ENCODE results near the gene FLNC. TPM values are rescaled to one million over a fixed set of nuclear protein-coding genes. Genes with fewer than 3 reads are reported as not detected.

The FLNC gene
- total and polyA plus RNA-seq, 9 of the 15 experiments (the other 6 are each of a cell fraction or from before 2014, with no cell fraction given): 0.90 to 155 (median 28.8) TPM

DNA sequence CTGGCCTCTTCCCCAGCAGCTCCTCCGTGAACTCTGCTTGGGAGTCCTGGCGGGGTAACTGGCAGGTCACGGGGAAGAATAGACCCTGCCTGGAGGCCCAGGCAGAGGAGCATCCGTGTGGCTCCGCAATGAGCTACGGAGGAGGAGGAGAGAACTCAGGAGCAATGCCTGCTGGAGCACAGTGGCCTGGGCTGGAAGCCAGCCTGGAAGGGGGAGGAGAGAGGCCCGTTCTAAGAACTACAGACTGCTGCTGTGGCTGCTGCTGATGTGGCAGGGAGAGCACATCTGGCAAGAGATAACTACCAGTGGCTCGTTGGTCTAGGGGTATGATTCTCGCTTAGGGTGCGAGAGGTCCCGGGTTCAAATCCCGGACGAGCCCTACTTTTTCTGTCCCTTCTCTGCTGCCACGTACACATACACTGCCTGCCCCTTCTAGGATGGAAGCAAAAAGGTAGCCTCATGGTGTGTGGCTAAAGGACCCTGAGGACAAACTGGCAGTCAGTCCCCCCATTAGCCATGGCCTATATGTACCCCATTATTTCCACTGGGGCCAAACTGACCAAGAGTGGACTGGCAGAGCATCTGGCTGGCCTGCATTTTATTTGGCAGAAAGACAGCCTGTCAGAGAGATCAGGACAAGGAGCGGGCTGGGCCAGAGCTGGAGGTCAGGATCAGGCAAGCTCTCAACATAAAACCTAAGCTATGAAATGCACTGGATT lies 46.9 kb upstream of the FLNC start (continued):
- TF ChIP-seq NFXL1 (CRISPR knock-in tag; IDR thresholded peaks at IDR 0.05) (no peak), SREBF2 (CRISPR knock-in tag; IDR thresholded peaks at IDR 0.05) (0 out of 2 replicates have a peak, but pooled peaks have one; percentile 40), PHB2 (IDR thresholded peaks at IDR 0.05; ENCODE audit: low read depth) (peak; percentile 13; the same call in 1 of the 2 replicates), NEUROD1 (IDR thresholded peaks at IDR 0.05; ENCODE audit: borderline replicate concordance, low read depth, low read length, partially characterized antibody) (peak; percentile 69), PHF8 (IDR thresholded peaks at IDR 0.05; ENCODE audit: borderline replicate concordance, low read length) (peak; percentile 43; the same call in 1 of the 2 replicates), ZNF121 (CRISPR knock-in tag; conservative IDR thresholded peaks at IDR 0.05) (peak; percentile 92), CBFA2T2 (conservative IDR thresholded peaks at IDR 0.05) (peak; percentile 38), SNRNP70 (optimal IDR thresholded peaks at IDR 0.05; ENCODE audit: low read depth, low read length) (peak; percentile 34), FOXK1 (CRISPR knock-in tag; IDR thresholded peaks at IDR 0.05; ENCODE audit: borderline replicate concordance) (0 out of 2 replicates have a peak, but pooled peaks have one; percentile 31), ZBTB7A (IDR thresholded peaks at IDR 0.05; ENCODE audit: borderline replicate concordance, control insufficient read depth, low read depth, low read length) (peak; percentile 40; the same call in 1 of the 2 replicates), CREB1 (IDR thresholded peaks at IDR 0.05) (peak; percentile 69), CREB1 (CRISPR knock-in tag; IDR thresholded peaks at IDR 0.05) (peak; percentile 79), ATF3 (IDR thresholded peaks at IDR 0.05) (no peak), ATF3 (CRISPR knock-in tag; conservative IDR thresholded peaks at IDR 0.05) (peak; percentile 95), ETS1 (conservative IDR thresholded peaks at IDR 0.05; ENCODE audit: control insufficient read depth, low read depth, low read length) (peak; percentile 99), ZNF316 (IDR thresholded peaks at IDR 0.05) (no peak), TAL1 (IDR thresholded peaks at IDR 0.05) (peak; percentile 53), NCOA1 (IDR thresholded peaks at IDR 0.05; ENCODE audit: low read depth) (peak; percentile 38; the same call in 1 of the 2 replicates)
- TF ChIP-seq, protein P1, sequence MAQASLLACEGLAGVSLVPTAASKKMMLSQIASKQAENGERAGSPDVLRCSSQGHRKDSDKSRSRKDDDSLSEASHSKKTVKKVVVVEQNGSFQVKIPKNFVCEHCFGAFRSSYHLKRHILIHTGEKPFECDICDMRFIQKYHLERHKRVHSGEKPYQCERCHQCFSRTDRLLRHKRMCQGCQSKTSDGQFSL (CRISPR knock-in tag; IDR thresholded peaks at IDR 0.05): peak; percentile 88
- TF ChIP-seq, protein P1 (tag; IDR thresholded peaks at IDR 0.05): no peak
- TF ChIP-seq, protein P2, sequence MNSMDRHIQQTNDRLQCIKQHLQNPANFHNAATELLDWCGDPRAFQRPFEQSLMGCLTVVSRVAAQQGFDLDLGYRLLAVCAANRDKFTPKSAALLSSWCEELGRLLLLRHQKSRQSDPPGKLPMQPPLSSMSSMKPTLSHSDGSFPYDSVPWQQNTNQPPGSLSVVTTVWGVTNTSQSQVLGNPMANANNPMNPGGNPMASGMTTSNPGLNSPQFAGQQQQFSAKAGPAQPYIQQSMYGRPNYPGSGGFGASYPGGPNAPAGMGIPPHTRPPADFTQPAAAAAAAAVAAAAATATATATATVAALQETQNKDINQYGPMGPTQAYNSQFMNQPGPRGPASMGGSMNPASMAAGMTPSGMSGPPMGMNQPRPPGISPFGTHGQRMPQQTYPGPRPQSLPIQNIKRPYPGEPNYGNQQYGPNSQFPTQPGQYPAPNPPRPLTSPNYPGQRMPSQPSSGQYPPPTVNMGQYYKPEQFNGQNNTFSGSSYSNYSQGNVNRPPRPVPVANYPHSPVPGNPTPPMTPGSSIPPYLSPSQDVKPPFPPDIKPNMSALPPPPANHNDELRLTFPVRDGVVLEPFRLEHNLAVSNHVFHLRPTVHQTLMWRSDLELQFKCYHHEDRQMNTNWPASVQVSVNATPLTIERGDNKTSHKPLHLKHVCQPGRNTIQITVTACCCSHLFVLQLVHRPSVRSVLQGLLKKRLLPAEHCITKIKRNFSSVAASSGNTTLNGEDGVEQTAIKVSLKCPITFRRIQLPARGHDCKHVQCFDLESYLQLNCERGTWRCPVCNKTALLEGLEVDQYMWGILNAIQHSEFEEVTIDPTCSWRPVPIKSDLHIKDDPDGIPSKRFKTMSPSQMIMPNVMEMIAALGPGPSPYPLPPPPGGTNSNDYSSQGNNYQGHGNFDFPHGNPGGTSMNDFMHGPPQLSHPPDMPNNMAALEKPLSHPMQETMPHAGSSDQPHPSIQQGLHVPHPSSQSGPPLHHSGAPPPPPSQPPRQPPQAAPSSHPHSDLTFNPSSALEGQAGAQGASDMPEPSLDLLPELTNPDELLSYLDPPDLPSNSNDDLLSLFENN (IDR thresholded peaks at IDR 0.05; ENCODE audit: low read depth in 2 of 2, low read length in 2 of 2): peak; percentile 4 to 60; a peak in 2 of 4 replicates
